Measurements from ENCODE around the gene MYL7.

MYL7 gene

GRCh38 chr7:44100458-44101302 lies 40.5 kb downstream of the MYL7 start:
- DNase-seq (ENCODE audit: low read depth in 2 of 2) = no peak

GRCh38 chr7:44099669-44100068 lies 41.5 kb downstream of the MYL7 start:
- DNase-seq (ENCODE audit: low read depth in 2 of 2) = no peak

- no peak for DNase-seq (ENCODE audit: low read depth in 2 of 2)
These were observed 42.8 kb downstream of the MYL7 start for GRCh38 chr7:44098092-44099068.

GRCh38 chr7:44097064-44097932 lies 43.8 kb downstream of the MYL7 start:
- no peak for DNase-seq (ENCODE audit: low read depth in 2 of 2)

- no peak for DNase-seq (ENCODE audit: low read depth in 2 of 2)
These were observed 44.7 kb downstream of the MYL7 start for GRCh38 chr7:44096326-44096881.

GRCh38 chr7:44095781-44096180 lies 45.4 kb downstream of the MYL7 start:
- no peak for DNase-seq (ENCODE audit: low read depth in 2 of 2)

GRCh38 chr7:44094883-44095592 lies 46.1 kb downstream of the MYL7 start:
- no peak for DNase-seq (ENCODE audit: low read depth in 2 of 2)

- no peak for DNase-seq (ENCODE audit: low read depth in 2 of 2)
These were observed 46.8 kb downstream of the MYL7 start for GRCh38 chr7:44094365-44094764.

- DNase-seq (ENCODE audit: low read depth in 2 of 2) = no peak
These were observed 48.0 kb downstream of the MYL7 start for GRCh38 chr7:44093102-44093641.

Measured in stimulated activated CD4-positive, alpha-beta T cell treated with anti-CD3 and anti-CD28 coated beads, Interleukin-4, amount 100 ng/mL, for 48 hours (primary cell).